Mucosa of rectum (tissue), 2 donors: ENCODE data around the gene PPP2R5E.

Experiments
- H3K27ac ChIP-seq, 2 donors: one replicate each; pipeline ENCODE4 v1.7.0; 2013; ENCODE audit warnings: inconsistent platforms in 2 of 2, low read depth in 2 of 2, low read length in 2 of 2
- H3K27me3 ChIP-seq, 2 donors: one replicate each; pipeline ENCODE4 v1.7.0; 2013; ENCODE audit warnings: low read length in 2 of 2; ENCODE audit not compliant: control insufficient read depth in 2 of 2, insufficient read depth in 2 of 2
- H3K36me3 ChIP-seq, 2 donors: one replicate each; pipeline ENCODE4 v1.7.0; 2013; ENCODE audit warnings: low read length in 2 of 2; ENCODE audit not compliant: control insufficient read depth in 2 of 2, insufficient read depth in 2 of 2
- H3K4me1 ChIP-seq, 2 donors: one replicate each; pipeline ENCODE4 v1.7.0; 2013; ENCODE audit warnings: low read length in 2 of 2, mild to moderate bottlenecking in 1 of 2; ENCODE audit not compliant: control insufficient read depth in 2 of 2, insufficient read depth in 2 of 2
- H3K4me3 ChIP-seq, 2 donors: one replicate each; pipeline ENCODE4 v1.7.0; 2013; ENCODE audit warnings: low read length in 2 of 2
- H3K9ac ChIP-seq, 2 donors: one replicate each; pipeline ENCODE4 v1.7.0; 2013; ENCODE audit warnings: low read length in 2 of 2, low read depth in 1 of 2, mild to moderate bottlenecking in 1 of 2
- H3K9me3 ChIP-seq, 2 donors: one replicate each; pipeline ENCODE4 v1.7.0; 2013; ENCODE audit warnings: low read length in 2 of 2; ENCODE audit not compliant: control insufficient read depth in 2 of 2
- donor health status: healthy.
- donor health status: Normal muscosa, but diverticular disease.

PPP2R5E gene

DNA sequence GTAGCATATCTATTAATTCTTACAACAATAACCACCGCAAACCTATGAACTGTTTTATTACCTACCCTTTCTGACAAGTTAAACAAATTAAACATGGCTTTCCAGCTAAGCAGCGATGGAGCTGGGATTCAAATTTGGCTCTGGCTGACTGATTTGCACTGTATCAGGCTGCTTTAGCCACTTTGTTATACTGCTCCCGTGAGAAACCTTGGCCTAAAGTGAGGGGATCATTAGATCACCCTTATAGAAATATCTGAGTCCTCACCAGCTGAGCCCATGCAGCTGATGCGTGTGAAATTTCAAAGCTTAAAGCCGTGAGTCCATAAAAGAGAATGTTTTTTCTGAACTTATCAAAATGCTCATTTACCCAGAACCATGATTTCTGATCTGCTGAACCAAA lies 216.3 kb downstream of the PPP2R5E start:
- H3K9ac ChIP-seq: no peak overlapping the region
- no peaks in the 10 kb centered on the region for H3K27me3 ChIP-seq
- H3K9me3 ChIP-seq: no peaks in the 10 kb centered on the region
- H3K27ac ChIP-seq: no peak overlapping the region
- no peak overlapping the region for H3K4me3 ChIP-seq
- H3K4me1 ChIP-seq: no peaks in the 10 kb centered on the region
- no peaks in the 10 kb centered on the region for H3K36me3 ChIP-seq

DNA sequence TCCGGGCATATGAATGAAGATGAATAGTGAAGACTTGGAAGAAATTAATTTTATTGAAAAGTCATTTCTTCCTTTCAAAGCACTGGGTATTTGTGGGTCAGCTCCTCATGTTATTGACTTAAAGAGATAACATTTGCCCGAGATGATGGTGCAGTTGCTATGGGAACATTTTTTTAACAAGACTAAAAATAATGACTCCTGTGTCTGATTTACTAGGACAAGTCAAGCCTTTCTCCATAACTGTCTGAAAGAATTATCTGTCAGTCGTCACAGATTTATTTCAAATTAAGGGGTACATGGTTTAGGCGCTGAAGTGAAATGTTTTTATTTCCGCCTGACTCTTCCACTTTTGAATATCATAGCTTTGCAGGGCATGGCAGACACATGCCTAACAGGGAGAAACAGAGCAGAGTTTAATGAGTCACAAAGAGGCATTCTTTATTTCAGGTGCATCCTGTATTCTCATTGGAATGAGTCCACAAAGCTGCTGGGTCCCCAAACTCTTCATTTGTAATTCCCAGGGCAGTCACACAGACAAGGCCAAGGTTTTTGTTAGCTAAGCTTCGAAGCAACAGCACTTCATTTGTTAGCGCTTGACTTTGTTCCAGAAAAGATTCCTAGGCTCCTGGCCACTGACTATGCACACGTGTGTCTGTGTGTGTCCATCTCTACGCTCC lies 220.1 kb downstream of the PPP2R5E start:
- Histone ChIP-seq H3K9ac (no peak overlapping the region), H3K4me3 (no peak overlapping the region), H3K9me3 (no peaks in the 10 kb centered on the region), H3K4me1 (no peaks in the 10 kb centered on the region), H3K27me3 (no peaks in the 10 kb centered on the region), H3K27ac (no peak overlapping the region), H3K36me3 (no peaks in the 10 kb centered on the region)

DNA sequence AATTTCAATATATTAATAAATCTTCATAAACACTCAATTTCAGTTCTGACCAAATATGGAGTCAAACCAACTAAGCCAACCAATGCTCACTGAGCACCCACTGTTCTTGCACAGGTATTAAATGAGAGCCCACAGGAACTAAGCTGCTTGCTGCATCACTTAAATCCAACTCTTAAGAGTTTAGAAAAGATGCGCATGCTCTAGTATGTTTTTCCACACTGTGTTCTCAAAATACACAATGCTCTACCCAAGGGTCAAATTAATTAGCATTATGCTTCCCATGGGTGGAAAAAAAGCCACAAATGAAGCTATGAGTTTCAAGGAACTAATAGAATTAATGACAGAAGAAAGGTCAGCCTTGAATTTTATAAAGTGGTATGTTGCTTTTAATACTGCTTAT lies 220.7 kb downstream of the PPP2R5E start:
- H3K27ac ChIP-seq: no peak overlapping the region
- no peaks in the 10 kb centered on the region for H3K36me3 ChIP-seq
- H3K4me1 ChIP-seq: no peaks in the 10 kb centered on the region
- no peaks in the 10 kb centered on the region for H3K9me3 ChIP-seq
- no peaks in the 10 kb centered on the region for H3K27me3 ChIP-seq
- no peak overlapping the region for H3K9ac ChIP-seq
- no peak overlapping the region for H3K4me3 ChIP-seq
